Measurements from ENCODE around the gene SNED1. TPM values are rescaled to one million over a fixed set of nuclear protein-coding genes. Genes with fewer than 3 reads are reported as not detected.

The SNED1 gene
- total and polyA plus RNA-seq, 3 experiments from 2014 or later: 0.90 to 3.5 (median 1.8) TPM

GRCh38 chr2:241063587-241063986 is 65.2 kb downstream of the SNED1 start:
- H3K27ac Mint-ChIP-seq: no peak overlapping the region
- H3K27ac ChIP-seq (ENCODE audit: low read depth, low read length): no peak overlapping the region
- peaks cover 0 to 7% (median 3%) of the 10 kb centered on the region in 3 donors for H3K4me1 Mint-ChIP-seq
- H3K36me3 ChIP-seq (ENCODE audit: insufficient read depth, low read length): no peaks in the 10 kb centered on the region
- no peak overlapping the region for H3K4me3 ChIP-seq (ENCODE audit: low read length)
- POLR2A ChIA-PET: no interaction called here
- no peaks in the 10 kb centered on the region for H3K36me3 Mint-ChIP-seq
- H3K27me3 Mint-ChIP-seq: no peaks in the 10 kb centered on the region
- CTCF ChIA-PET: no interaction called here
- H3K4me3 Mint-ChIP-seq: peak overlapping the region in 3 of 7 donors; percentile 13 to 68 (median 51)
- H3K9me3 Mint-ChIP-seq: no peaks in the 10 kb centered on the region
- DNase-seq: no peak
- no peaks in the 10 kb centered on the region for H3K9me3 ChIP-seq (ENCODE audit: low read length)
- no peaks in the 10 kb centered on the region for H3K4me1 ChIP-seq (ENCODE audit: insufficient read depth, low read length)
- H3K27me3 ChIP-seq (ENCODE audit: insufficient read depth, low read length, poor library complexity, severe bottlenecking): no peaks in the 10 kb centered on the region

- Mint-ChIP-seq H3K4me1 (peaks cover 0 to 7% (median 3%) of the 10 kb centered on the region in 3 donors), H3K4me3 (peak overlapping the region in 6 of 7 donors; percentile 13 to 68 (median 24)), H3K27ac (peak overlapping the region in 2 of 8 donors; percentile 40 to 47), H3K27me3 (no peaks in the 10 kb centered on the region), H3K36me3 (no peaks in the 10 kb centered on the region), H3K9me3 (no peaks in the 10 kb centered on the region)
- Histone ChIP-seq H3K4me1 (ENCODE audit: insufficient read depth, low read length) (no peaks in the 10 kb centered on the region), H3K27me3 (ENCODE audit: insufficient read depth, low read length, poor library complexity, severe bottlenecking) (no peaks in the 10 kb centered on the region), H3K36me3 (ENCODE audit: insufficient read depth, low read length) (no peaks in the 10 kb centered on the region), H3K4me3 (ENCODE audit: low read length) (no peak overlapping the region), H3K27ac (ENCODE audit: low read depth, low read length) (no peak overlapping the region), H3K9me3 (ENCODE audit: low read length) (no peaks in the 10 kb centered on the region)
- DNase-seq: peak in 3 of 5 donors; percentile 22 to 51 (median 50)
- ChIA-PET POLR2A (no interaction called here), CTCF (no interaction called here)
These were observed 65.8 kb downstream of the SNED1 start for GRCh38 chr2:241064008-241064801.

GRCh38 chr2:241064802-241065354 is 66.5 kb downstream of the SNED1 start:
- peaks cover 0 to 7% (median 3%) of the 10 kb centered on the region in 3 donors for H3K4me1 Mint-ChIP-seq
- H3K9me3 Mint-ChIP-seq: no peaks in the 10 kb centered on the region
- Histone ChIP-seq H3K4me3 (ENCODE audit: low read length) (no peak overlapping the region), H3K27me3 (ENCODE audit: insufficient read depth, low read length, poor library complexity, severe bottlenecking) (no peaks in the 10 kb centered on the region), H3K36me3 (ENCODE audit: insufficient read depth, low read length) (no peaks in the 10 kb centered on the region), H3K9me3 (ENCODE audit: low read length) (no peaks in the 10 kb centered on the region), H3K27ac (ENCODE audit: low read depth, low read length) (no peak overlapping the region), H3K4me1 (ENCODE audit: insufficient read depth, low read length) (no peaks in the 10 kb centered on the region)
- H3K4me3 Mint-ChIP-seq: no peak overlapping the region
- ChIA-PET CTCF (no interaction called here), POLR2A (no interaction called here)
- H3K27me3 Mint-ChIP-seq: no peaks in the 10 kb centered on the region
- H3K36me3 Mint-ChIP-seq: no peaks in the 10 kb centered on the region
- H3K27ac Mint-ChIP-seq: peak overlapping the region in 1 of 8 donors; percentile 29
- no peak for DNase-seq

GRCh38 chr2:241065355-241065803 is 67.0 kb downstream of the SNED1 start:
- no peaks in the 10 kb centered on the region for H3K27me3 ChIP-seq (ENCODE audit: insufficient read depth, low read length, poor library complexity, severe bottlenecking)
- ChIA-PET CTCF (no interaction called here), POLR2A (no interaction called here)
- no peaks in the 10 kb centered on the region for H3K9me3 ChIP-seq (ENCODE audit: low read length)
- no peaks in the 10 kb centered on the region for H3K4me1 ChIP-seq (ENCODE audit: insufficient read depth, low read length)
- H3K27ac ChIP-seq (ENCODE audit: low read depth, low read length): no peak overlapping the region
- DNase-seq: no peak
- no peak overlapping the region for H3K4me3 ChIP-seq (ENCODE audit: low read length)
- Mint-ChIP-seq H3K27me3 (no peaks in the 10 kb centered on the region), H3K36me3 (no peaks in the 10 kb centered on the region), H3K9me3 (no peaks in the 10 kb centered on the region), H3K27ac (peak overlapping the region in 1 of 8 donors; percentile 29), H3K4me1 (peaks cover 0 to 7% (median 3%) of the 10 kb centered on the region in 3 donors), H3K4me3 (no peak overlapping the region)
- H3K36me3 ChIP-seq (ENCODE audit: insufficient read depth, low read length): no peaks in the 10 kb centered on the region

GRCh38 chr2:241066171-241066892 is 67.9 kb downstream of the SNED1 start:
- no peak overlapping the region for H3K27ac Mint-ChIP-seq
- no peaks in the 10 kb centered on the region for H3K9me3 ChIP-seq (ENCODE audit: low read length)
- no peaks in the 10 kb centered on the region for H3K36me3 Mint-ChIP-seq
- no peaks in the 10 kb centered on the region for H3K9me3 Mint-ChIP-seq
- H3K27me3 Mint-ChIP-seq: no peaks in the 10 kb centered on the region
- H3K27ac ChIP-seq (ENCODE audit: low read depth, low read length): no peak overlapping the region
- no peaks in the 10 kb centered on the region for H3K4me1 ChIP-seq (ENCODE audit: insufficient read depth, low read length)
- no peaks in the 10 kb centered on the region for H3K36me3 ChIP-seq (ENCODE audit: insufficient read depth, low read length)
- no peak overlapping the region for H3K4me3 Mint-ChIP-seq
- ChIA-PET CTCF (interaction anchor here (1.0 kb wide), 1 partner anchor 82 kb away, joined by 3 read pairs; no protein-coding TSS in a partner anchor), POLR2A (no interaction called here)
- H3K4me1 Mint-ChIP-seq: peaks cover 0 to 7% (median 3%) of the 10 kb centered on the region in 3 donors
- H3K4me3 ChIP-seq (ENCODE audit: low read length): no peak overlapping the region
- H3K27me3 ChIP-seq (ENCODE audit: insufficient read depth, low read length, poor library complexity, severe bottlenecking): no peaks in the 10 kb centered on the region
- DNase-seq: no peak

GRCh38 chr2:241066893-241067341 is 68.5 kb downstream of the SNED1 start:
- no peak for DNase-seq
- Mint-ChIP-seq H3K4me1 (peaks cover 0 to 7% (median 3%) of the 10 kb centered on the region in 3 donors), H3K36me3 (no peaks in the 10 kb centered on the region), H3K9me3 (no peaks in the 10 kb centered on the region), H3K4me3 (no peak overlapping the region), H3K27ac (no peak overlapping the region), H3K27me3 (no peaks in the 10 kb centered on the region)
- Histone ChIP-seq H3K27ac (ENCODE audit: low read depth, low read length) (no peak overlapping the region), H3K27me3 (ENCODE audit: insufficient read depth, low read length, poor library complexity, severe bottlenecking) (no peaks in the 10 kb centered on the region), H3K9me3 (ENCODE audit: low read length) (no peaks in the 10 kb centered on the region), H3K4me3 (ENCODE audit: low read length) (no peak overlapping the region), H3K4me1 (ENCODE audit: insufficient read depth, low read length) (no peaks in the 10 kb centered on the region), H3K36me3 (ENCODE audit: insufficient read depth, low read length) (no peaks in the 10 kb centered on the region)
- POLR2A ChIA-PET: no interaction called here
- CTCF ChIA-PET: interaction anchor here (1.0 kb wide), 1 partner anchor 83 kb away, joined by 3 read pairs; no protein-coding TSS in a partner anchor

- ChIA-PET CTCF (interaction anchor here (1.0 to 1.7 kb wide), 2 partner anchors 11 to 84 kb away, joined by 3 to 5 read pairs; no protein-coding TSS in a partner anchor), POLR2A (no interaction called here)
- Histone ChIP-seq H3K27ac (ENCODE audit: low read depth, low read length) (no peak overlapping the region), H3K4me1 (ENCODE audit: insufficient read depth, low read length) (no peaks in the 10 kb centered on the region), H3K36me3 (ENCODE audit: insufficient read depth, low read length) (no peaks in the 10 kb centered on the region), H3K27me3 (ENCODE audit: insufficient read depth, low read length, poor library complexity, severe bottlenecking) (no peaks in the 10 kb centered on the region), H3K9me3 (ENCODE audit: low read length) (no peaks in the 10 kb centered on the region), H3K4me3 (ENCODE audit: low read length) (no peak overlapping the region)
- Mint-ChIP-seq H3K27me3 (no peaks in the 10 kb centered on the region), H3K4me1 (peaks cover 0 to 7% (median 3%) of the 10 kb centered on the region in 3 donors), H3K27ac (no peak overlapping the region), H3K9me3 (no peaks in the 10 kb centered on the region), H3K36me3 (peaks cover 0 to under 1% (median 0%) of the 10 kb centered on the region in 3 donors), H3K4me3 (no peak overlapping the region)
- no peak for DNase-seq
These were observed 69.2 kb downstream of the SNED1 start for GRCh38 chr2:241067501-241068135.
